NCI-H748 (cell line): ENCODE data around the gene SLC24A4.

ENCODE experiments used
- DNase-seq: peaks from one replicate; lab custom pipeline; 2025; ENCODE audit not compliant: unreplicated experiment; lab: John Stamatoyannopoulos, UW

The SLC24A4 gene

GRCh38 chr14:92455231-92455630 lies 132.3 kb downstream of the SLC24A4 start:
- no peak for DNase-seq

DNA sequence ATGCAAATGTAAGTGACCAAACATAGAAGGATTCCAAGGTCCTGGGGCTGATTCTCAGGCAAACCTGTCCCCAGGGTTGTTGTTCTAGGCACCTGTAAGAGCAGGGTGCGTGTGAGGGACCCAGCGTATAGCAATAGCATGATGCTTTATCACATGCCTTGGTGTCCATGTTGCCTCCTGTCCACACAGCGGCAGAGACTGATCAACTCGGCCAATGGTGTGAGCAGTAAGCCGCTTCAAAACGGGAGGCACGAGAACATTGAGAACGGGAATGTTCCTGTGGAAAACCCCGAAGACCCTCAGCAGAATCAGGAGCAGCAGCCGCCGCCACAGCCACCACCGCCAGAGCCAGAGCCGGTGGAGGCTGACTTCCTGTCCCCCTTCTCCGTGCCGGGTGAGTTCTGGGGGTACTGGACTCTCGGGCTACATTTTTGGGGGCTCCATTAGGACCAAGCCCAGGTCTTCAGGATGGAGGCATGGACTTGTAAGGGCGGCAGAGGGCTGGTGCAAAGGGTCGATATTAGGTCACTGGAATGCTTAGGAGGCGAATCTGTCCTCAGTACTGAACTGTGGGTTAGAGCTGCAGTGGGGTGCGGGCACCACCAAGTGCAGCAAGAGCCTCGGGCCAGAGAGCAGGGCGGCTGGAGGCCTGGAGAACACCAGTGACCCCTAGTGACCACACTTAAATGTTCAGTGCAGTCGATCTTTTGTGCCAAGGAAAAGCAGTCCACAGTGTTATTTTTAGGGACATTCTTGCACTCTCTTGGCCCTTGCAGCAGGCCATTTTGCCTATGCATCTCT lies 133.4 kb downstream of the SLC24A4 start:
- DNase-seq, result peak; percentile 68

GRCh38 chr14:92457016-92457565 lies 134.1 kb downstream of the SLC24A4 start:
- no peak for DNase-seq

GRCh38 chr14:92458136-92459029 lies 135.4 kb downstream of the SLC24A4 start:
- no peak for DNase-seq

- peak; percentile 63 for DNase-seq
Observed at GRCh38 chr14:92459030-92459949, 136.3 kb downstream of the SLC24A4 start.

- no peak for DNase-seq
Observed at GRCh38 chr14:92459950-92460421, 137.0 kb downstream of the SLC24A4 start.

DNA sequence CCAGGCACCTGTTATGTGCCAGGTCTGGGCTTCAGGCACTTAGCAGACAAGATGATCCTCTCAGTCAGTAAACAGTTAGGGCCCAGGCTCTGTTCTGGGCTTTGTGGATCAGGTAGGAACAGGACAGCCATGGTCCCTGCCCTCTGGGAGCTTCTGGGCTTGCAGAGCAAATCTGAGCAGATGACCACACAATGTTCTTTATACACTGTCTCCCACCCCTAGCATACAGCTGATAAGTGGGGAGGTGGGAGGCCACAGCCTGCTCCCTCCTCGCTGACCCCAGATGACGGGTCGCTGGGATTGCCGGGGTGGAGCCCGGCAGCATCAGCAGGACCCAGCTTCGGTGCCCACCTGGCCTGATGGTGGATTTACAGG lies 137.6 kb downstream of the SLC24A4 start:
- DNase-seq, result no peak

- peak; percentile 43 for DNase-seq
Observed at GRCh38 chr14:92460916-92461579, 138.1 kb downstream of the SLC24A4 start.

DNA sequence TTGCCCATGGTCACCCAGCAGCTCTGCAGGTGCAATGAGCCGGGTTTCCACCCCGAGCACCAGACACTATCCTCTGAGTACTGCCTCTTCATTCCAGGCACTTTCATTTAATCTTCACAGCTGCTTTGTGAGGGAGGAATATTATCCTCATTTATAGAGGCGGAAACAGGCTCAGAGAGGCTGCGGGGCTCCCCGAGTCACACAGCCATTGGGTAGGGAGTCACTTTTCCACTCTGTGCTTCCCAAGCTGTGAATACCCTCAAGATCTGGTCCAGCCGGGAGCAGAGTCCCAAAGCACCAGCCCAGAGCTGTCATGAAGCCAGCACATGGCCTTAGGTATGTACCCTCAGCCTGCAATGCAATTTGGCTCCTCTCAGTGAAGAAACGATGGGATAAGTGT lies 138.9 kb downstream of the SLC24A4 start:
- DNase-seq, result no peak

GRCh38 chr14:92462568-92462967 lies 139.6 kb downstream of the SLC24A4 start:
- DNase-seq, result no peak

- DNase-seq, result no peak
Observed at GRCh38 chr14:92463141-92463540, 140.2 kb downstream of the SLC24A4 start.

DNA sequence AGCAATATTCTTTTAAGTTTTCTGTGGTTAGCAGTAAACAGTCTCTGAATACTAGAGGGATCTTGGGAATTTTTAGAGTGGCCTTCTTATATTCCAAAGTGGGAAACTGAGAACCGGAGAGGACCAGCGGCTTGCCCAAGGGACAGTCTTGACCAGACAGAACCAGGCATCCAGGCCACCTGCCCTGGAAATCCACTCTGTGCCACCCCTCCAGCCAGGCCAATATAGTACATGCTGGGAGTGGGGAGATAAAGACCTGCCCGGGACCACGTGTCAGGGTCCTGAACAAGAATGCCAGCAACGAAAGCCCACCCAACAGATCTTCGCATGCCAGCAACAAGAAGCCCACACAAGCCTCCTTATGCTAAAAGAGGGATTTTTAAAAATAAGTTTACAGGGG lies 141.2 kb downstream of the SLC24A4 start:
- no peak for DNase-seq

DNA sequence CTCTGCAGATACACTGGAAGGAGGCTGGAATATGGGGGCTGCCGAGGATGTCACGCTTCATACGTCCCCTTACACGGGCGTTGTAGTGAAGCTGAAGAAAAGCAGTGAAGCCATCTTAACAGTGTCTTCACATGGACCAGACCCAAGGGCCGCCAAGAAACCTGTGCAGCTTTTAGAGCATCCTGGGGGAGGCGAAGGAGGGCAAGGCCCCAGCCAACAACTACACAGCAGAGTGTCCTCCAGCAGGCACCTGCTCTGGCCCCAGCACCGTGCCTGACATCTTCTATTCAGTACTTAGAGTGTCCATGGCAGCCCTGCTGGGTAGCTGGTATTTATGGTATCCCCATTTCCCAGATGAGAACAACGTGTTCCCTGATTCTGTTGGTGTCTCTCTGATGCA lies 141.8 kb downstream of the SLC24A4 start:
- no peak for DNase-seq

DNA sequence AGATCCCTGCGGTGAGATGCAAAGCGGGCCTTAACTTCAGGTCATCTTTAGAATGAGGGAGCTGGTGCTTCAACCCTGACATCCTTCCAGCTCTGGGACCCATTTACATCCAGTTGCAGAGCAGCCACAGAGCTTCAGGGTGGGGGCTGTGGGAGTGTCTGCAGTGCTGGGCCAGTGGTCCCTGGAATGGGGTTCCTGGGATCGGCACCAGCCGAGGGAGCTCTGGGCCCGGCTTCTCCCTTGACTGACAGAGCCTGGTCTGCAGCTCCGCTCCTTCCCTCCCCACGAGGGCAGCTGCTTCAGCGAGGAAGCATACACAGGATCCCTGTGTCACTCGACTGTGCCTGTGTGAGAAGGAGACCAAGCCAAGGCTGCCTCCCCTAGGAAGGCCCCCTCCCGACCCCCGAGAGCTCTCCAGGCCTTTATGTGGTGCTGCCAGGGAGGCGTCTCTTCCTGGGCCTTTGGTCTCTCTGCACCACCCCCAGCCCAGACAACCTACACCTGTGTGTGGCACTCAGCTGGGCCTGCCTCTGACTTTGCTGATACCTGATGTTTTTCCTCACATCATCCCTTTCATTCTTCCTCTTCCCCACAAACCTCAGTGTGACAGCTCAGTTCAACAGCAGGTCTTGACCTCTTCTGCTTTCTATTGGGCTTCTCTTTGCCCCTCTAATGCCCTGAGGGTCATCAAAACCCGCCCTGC lies 142.5 kb downstream of the SLC24A4 start:
- DNase-seq, result no peak

- DNase-seq, result no peak
Observed at GRCh38 chr14:92466059-92466458, 143.1 kb downstream of the SLC24A4 start.

DNA sequence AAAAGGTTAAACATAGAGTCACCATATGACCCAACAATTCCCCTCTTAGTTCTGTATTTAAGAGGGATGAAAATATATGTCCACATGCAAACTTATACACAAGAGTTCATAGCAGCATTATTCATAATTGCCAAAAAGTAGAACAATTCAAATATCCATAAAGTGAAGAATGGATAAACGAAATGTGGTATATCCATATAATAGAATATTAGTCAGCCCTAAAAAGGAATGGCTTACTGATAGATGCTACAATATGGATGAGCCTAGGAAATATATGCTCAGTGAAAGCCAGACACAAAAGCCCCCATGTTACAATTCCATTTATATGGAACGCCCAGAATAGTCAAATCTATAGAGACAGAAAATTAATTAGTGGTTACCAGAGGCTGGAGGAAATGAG lies 146.6 kb downstream of the SLC24A4 start:
- DNase-seq, result no peak

- DNase-seq, result no peak
Observed at GRCh38 chr14:92470215-92470614, 147.2 kb downstream of the SLC24A4 start.

- DNase-seq, result no peak
Observed at GRCh38 chr14:92470811-92471210, 147.8 kb downstream of the SLC24A4 start.

DNA sequence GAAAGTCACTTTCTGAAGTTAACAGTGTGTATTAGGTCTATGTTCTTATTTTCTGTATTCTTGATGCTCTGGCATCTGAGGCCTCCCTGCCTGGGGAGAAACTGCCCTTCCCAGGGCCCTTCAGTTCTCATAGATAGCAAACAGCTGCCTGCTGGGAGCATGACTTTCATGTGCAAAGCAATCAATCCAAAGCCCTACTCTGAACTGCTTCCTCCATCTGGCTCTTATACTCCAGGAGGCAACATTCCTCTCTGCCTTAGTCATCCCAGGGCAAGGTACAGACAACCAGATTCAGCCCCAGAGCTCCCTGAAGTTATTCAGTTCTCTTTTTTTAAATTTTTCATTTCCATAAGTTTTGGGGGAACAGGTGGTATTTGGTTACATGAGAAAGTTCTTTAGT lies 149.0 kb downstream of the SLC24A4 start:
- no peak for DNase-seq

DNA sequence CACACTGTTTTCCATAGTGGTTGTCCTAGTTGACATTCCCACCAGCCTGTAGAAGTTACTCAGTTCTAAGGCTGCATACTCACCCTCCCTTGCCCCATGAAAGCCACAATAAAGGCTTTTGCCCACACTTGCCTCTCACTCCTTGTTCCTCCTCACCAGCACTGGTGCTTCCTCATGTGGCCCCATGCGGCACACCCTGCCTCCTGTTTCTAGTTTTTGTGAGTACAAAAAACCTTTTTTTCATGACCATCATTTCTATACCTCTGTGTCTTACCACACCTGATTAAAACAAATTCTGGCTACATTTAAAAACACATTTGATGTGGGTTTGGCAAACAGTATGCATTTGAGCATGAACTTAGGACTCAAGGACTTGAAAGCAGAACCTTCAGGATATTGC lies 149.9 kb downstream of the SLC24A4 start:
- no peak for DNase-seq
